OCI-LY7 (cell line): ENCODE measurements around the gene BLNK. TPM values are rescaled to one million over a fixed set of nuclear protein-coding genes. Genes with fewer than 3 reads are reported as not detected.
A peak's percentile ranks its signal among the peaks of the same experiment; 100 is the strongest.

Source experiments
- BruUV-seq: library from RNA; stranded (reverse); fragments of 400-500 nt; replicated peaks from 2 replicates; lab custom pipeline; 2021; lab: Mats Ljungman, UMichigan
- CTCF ChIA-PET: fragments of 300-600 bp; sonication (Branson Sonifier 250); formaldehyde crosslinking; loops from one replicate; lab custom pipeline; 2022; ENCODE audit warnings: antibody characterized with exemption; ENCODE audit not compliant: unreplicated experiment; lab: Charles Lee
- POLR2A ChIA-PET: fragments of 300-600 bp; sonication (Branson Sonifier 250); formaldehyde crosslinking; loops from one replicate; lab custom pipeline; 2022; ENCODE audit warnings: antibody characterized with exemption; lab: Charles Lee
- DNase-seq: peaks from one replicate; pipeline ENCODE4 v3.0.0-alpha.2; 2015; ENCODE audit warnings: low spot score
- H2AFZ ChIP-seq: fragments of 200-600 bp; sonication (generic), shearing (Covaris generic); 2 replicates; pipeline ENCODE4 v1.6.1; 2014; ENCODE audit warnings: mild to moderate bottlenecking, antibody characterized with exemption, low read length, moderate library complexity
- H3K27ac ChIP-seq: fragments of 200-600 bp; sonication (generic); 2 replicates; pipeline ENCODE4 v1.5.1; 2014; ENCODE audit warnings: mixed run types, low read depth, mild to moderate bottlenecking, moderate library complexity, low read length, inconsistent platforms; ENCODE audit not compliant: poor library complexity, severe bottlenecking
- H3K36me3 ChIP-seq: fragments of 200-600 bp; sonication (generic); 2 replicates; pipeline ENCODE4 v1.6.1; 2014; ENCODE audit warnings: mild to moderate bottlenecking, antibody characterized with exemption, low read length, moderate library complexity, mixed read lengths; ENCODE audit not compliant: insufficient read depth
- H3K4me1 ChIP-seq: fragments of 200-600 bp; sonication (generic); 2 replicates; pipeline ENCODE4 v1.5.1; 2014; ENCODE audit warnings: mild to moderate bottlenecking, low read length; ENCODE audit not compliant: insufficient read depth, poor library complexity, severe bottlenecking
- H3K4me2 ChIP-seq: fragments of 200-600 bp; sonication (generic); 2 replicates; pipeline ENCODE4 v1.6.1; 2014; ENCODE audit warnings: mild to moderate bottlenecking, low read length
- H3K4me3 ChIP-seq: fragments of 200-600 bp; sonication (generic); 2 replicates; pipeline ENCODE4 v1.5.1; 2014; ENCODE audit warnings: mild to moderate bottlenecking, low read depth, low read length; ENCODE audit not compliant: poor library complexity, severe bottlenecking
- H3K79me2 ChIP-seq: fragments of 200-600 bp; sonication (generic); 2 replicates; pipeline ENCODE4 v1.6.1; 2016; ENCODE audit warnings: low read depth, mild to moderate bottlenecking, low read length, moderate library complexity, mixed read lengths; ENCODE audit not compliant: insufficient read depth
- H3K9me2 ChIP-seq: fragments of 200-600 bp; sonication (generic); 2 replicates; pipeline ENCODE4 v1.6.1; 2016; ENCODE audit warnings: mild to moderate bottlenecking, low read length, mixed read lengths; ENCODE audit not compliant: insufficient read depth
- H3K9me3 ChIP-seq: fragments of 200-600 bp; sonication (generic); 2 replicates; pipeline ENCODE4 v1.6.1; 2014; ENCODE audit warnings: mild to moderate bottlenecking, mixed run types, low read length, mixed read lengths
- H4K20me1 ChIP-seq: fragments of 200-600 bp; sonication (generic); 2 replicates; pipeline ENCODE4 v1.6.1; 2014; ENCODE audit warnings: mild to moderate bottlenecking, antibody characterized with exemption, low read length, moderate library complexity, mixed read lengths; ENCODE audit not compliant: insufficient read depth
- EZH2phosphoT487 ChIP-seq: fragments of 200-600 bp; sonication (generic); IDR thresholded peaks from 2 replicates; pipeline ENCODE4 v1.6.1; 2018; ENCODE audit warnings: low read depth, borderline replicate concordance, mild to moderate bottlenecking, mixed run types, antibody characterized with exemption, low read length, moderate library complexity, mixed read lengths
- intact Hi-C: fragments of 100-400 bp; cut with micrococcal nuclease; formaldehyde crosslinking; loops from one replicate; pipeline ENCODE4 v1.10.0; 2022; ENCODE audit not compliant: unreplicated experiment
- total RNA-seq, 2 experiments: library from RNA; depleted of rRNA in 1 of 2; stranded (reverse); fragments of >200 nt in 1 of 2; shearing (Covaris generic) in 1 of 2; gene quantifications; 2 replicates each; pipeline ENCODE4 v1.2.3, GENCODE V29; 2014 to 2022
- TF ChIP-seq, protein P1 (sequence below): fragments of 200-600 bp; sonication (generic); conservative IDR thresholded peaks from 2 replicates; pipeline ENCODE4 v1.5.1; 2014; ENCODE audit warnings: mild to moderate bottlenecking, antibody characterized with exemption, low read length, moderate library complexity, mixed read lengths

Gene BLNK
- total RNA-seq, 2 experiments from 2014 or later = 113 to 201 TPM

GRCh38 chr10:96290368-96291133 lies 19.2 kb upstream of the BLNK start:
- H3K27ac ChIP-seq = peak overlapping the region; percentile 98

GRCh38 chr10:96289218-96289910 lies 18.0 kb upstream of the BLNK start:
- Histone ChIP-seq H3K4me3 (no peak overlapping the region), H4K20me1 (no peaks in the 10 kb centered on the region), H3K4me1 (peaks cover 92% of the 10 kb centered on the region), H3K27ac (peak overlapping the region; percentile 98), H3K4me2 (peak overlapping the region; percentile 90), H3K79me2 (peaks cover 25% of the 10 kb centered on the region; the same call in 1 of the 2 replicates), H2AFZ (peak overlapping the region; percentile 28; the same call in 1 of the 2 replicates), H3K9me3 (no peaks in the 10 kb centered on the region), H3K9me2 (no peaks in the 10 kb centered on the region), H3K36me3 (no peaks in the 10 kb centered on the region)
- no peak for TF ChIP-seq EZH2phosphoT487
- TF ChIP-seq, protein P1, sequence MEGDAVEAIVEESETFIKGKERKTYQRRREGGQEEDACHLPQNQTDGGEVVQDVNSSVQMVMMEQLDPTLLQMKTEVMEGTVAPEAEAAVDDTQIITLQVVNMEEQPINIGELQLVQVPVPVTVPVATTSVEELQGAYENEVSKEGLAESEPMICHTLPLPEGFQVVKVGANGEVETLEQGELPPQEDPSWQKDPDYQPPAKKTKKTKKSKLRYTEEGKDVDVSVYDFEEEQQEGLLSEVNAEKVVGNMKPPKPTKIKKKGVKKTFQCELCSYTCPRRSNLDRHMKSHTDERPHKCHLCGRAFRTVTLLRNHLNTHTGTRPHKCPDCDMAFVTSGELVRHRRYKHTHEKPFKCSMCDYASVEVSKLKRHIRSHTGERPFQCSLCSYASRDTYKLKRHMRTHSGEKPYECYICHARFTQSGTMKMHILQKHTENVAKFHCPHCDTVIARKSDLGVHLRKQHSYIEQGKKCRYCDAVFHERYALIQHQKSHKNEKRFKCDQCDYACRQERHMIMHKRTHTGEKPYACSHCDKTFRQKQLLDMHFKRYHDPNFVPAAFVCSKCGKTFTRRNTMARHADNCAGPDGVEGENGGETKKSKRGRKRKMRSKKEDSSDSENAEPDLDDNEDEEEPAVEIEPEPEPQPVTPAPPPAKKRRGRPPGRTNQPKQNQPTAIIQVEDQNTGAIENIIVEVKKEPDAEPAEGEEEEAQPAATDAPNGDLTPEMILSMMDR = no peak
- BruUV-seq = no TSS peak
- POLR2A ChIA-PET = interaction anchor here (6.2 kb wide), 1 partner anchor 59 kb away, joined by 80 read pairs; no protein-coding TSS in a partner anchor
- no peak for DNase-seq
- intact Hi-C loops = loop anchor here (5.0 to 10.0 kb wide), 2 partner anchors 532 to 995 kb away; partner anchors contain the start of genes ENTPD1 and PDLIM1
- CTCF ChIA-PET = no interaction called here

More at GRCh38 chr10:96290368-96291133, 19.2 kb upstream of the BLNK start:
- no peaks in the 10 kb centered on the region for H3K9me3 ChIP-seq
- no TSS peak for BruUV-seq
- TF ChIP-seq EZH2phosphoT487 = no peak
- TF ChIP-seq, protein P1 = no peak
- peak overlapping the region; percentile 90 for H3K4me2 ChIP-seq
- ChIA-PET POLR2A (interaction anchor here (0.7 to 7.8 kb wide), 21 partner anchors 9 to 535 kb away, joined by 3 to 153 read pairs (median 6); partner anchors contain the start of genes BLNK, DNTT and ZNF518A), CTCF (interaction anchor here (0.7 to 5.8 kb wide), 5 partner anchors 19 to 62 kb away, joined by 3 to 104 read pairs (median 5); partner anchors contain the start of gene BLNK)
- no peaks in the 10 kb centered on the region for H3K36me3 ChIP-seq
- intact Hi-C loops = loop anchor here (5.0 kb wide), 2 partner anchors 158 to 248 kb away; partner anchors contain the start of genes CCNJ and ZNF518A
- H3K4me3 ChIP-seq = peak overlapping the region; percentile 8
- H2AFZ ChIP-seq = peak overlapping the region; percentile 86
- H4K20me1 ChIP-seq = no peaks in the 10 kb centered on the region
- no peak for DNase-seq
- no peaks in the 10 kb centered on the region for H3K9me2 ChIP-seq
- H3K79me2 ChIP-seq = peaks cover 19% of the 10 kb centered on the region; the same call in 1 of the 2 replicates
- peaks cover 92% of the 10 kb centered on the region for H3K4me1 ChIP-seq
